ENCODE measurements around the gene LONRF2. TPM values are rescaled to one million over a fixed set of nuclear protein-coding genes. Genes with fewer than 3 reads are reported as not detected.

Gene LONRF2
- total RNA-seq, 4 donors from 2014 or later = 2.3 to 4.8 (median 2.6) TPM

DNA sequence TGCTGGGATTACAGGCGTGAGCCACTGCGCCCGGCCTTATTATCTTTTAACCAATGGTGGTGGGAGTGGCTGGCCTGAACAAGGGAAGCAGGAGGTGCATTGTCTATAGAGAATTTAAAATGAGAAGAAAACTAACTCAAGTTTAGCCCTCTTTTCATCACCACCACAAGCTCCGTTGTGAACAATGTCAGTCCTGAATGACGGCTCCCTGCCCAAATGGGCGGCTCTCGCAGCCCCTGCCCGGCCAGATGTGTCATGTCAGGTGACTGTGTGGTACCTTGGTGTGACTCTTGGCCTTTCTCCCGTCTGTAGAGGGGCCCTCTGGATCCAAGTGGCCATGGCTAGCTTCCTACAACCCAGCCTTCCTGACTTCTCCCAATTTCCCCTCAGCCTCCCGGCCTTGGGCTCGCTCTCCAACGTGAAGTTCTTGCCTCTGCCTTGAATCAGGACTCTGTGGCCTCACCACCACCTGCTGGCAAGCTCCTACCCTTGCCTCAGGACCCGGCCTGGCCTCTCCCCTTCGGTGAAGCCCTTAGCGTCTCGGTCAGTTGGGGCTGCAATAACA lies 67.6 kb downstream of the LONRF2 start:
- WGBS, 2 donors (ENCODE audit: low coverage in 1 of 2) = 85% methylated on average over 16 of the region's 16 CpGs; no CpG with 5 or more reads in 1 of the 2 donors
- intact Hi-C loops (cut with DNase I; ENCODE audit: low total_unique reads) = no loop called here
- no peaks in the 10 kb centered on the region for H3K36me3 ChIP-seq
- in situ Hi-C loops (cut with MboI; ENCODE audit: low pct_ligation_motif_present in 1 of 4, low pct_unique_long_range_greater_than_20kb in 1 of 4, low sequenced_read_pairs in 3 of 4) = loop anchor here in 3 of 4 donors (10.0 to 25.0 kb wide), 4 partner anchors 690 to 917 kb away; partner anchors contain the start of genes EIF5B (in 1 of the 3) and TXNDC9 (in 1 of the 3)
- H3K4me3 ChIP-seq = no peak overlapping the region
- H3K9me3 ChIP-seq = no peaks in the 10 kb centered on the region
- no peak overlapping the region for H3K27ac ChIP-seq
- H3K27me3 ChIP-seq = no peaks in the 10 kb centered on the region
- DNase-seq = no peak
- TF ChIP-seq POLR2A (IDR thresholded peaks at IDR 0.05) (no peak), EP300 (IDR thresholded peaks at IDR 0.05; ENCODE audit: low read depth) (no peak), POLR2AphosphoS5 (IDR thresholded peaks at IDR 0.05) (no peak)
- TF ChIP-seq, protein P1, sequence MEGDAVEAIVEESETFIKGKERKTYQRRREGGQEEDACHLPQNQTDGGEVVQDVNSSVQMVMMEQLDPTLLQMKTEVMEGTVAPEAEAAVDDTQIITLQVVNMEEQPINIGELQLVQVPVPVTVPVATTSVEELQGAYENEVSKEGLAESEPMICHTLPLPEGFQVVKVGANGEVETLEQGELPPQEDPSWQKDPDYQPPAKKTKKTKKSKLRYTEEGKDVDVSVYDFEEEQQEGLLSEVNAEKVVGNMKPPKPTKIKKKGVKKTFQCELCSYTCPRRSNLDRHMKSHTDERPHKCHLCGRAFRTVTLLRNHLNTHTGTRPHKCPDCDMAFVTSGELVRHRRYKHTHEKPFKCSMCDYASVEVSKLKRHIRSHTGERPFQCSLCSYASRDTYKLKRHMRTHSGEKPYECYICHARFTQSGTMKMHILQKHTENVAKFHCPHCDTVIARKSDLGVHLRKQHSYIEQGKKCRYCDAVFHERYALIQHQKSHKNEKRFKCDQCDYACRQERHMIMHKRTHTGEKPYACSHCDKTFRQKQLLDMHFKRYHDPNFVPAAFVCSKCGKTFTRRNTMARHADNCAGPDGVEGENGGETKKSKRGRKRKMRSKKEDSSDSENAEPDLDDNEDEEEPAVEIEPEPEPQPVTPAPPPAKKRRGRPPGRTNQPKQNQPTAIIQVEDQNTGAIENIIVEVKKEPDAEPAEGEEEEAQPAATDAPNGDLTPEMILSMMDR (IDR thresholded peaks at IDR 0.05) = no peak
- H3K4me1 ChIP-seq = no peaks in the 10 kb centered on the region

DNA sequence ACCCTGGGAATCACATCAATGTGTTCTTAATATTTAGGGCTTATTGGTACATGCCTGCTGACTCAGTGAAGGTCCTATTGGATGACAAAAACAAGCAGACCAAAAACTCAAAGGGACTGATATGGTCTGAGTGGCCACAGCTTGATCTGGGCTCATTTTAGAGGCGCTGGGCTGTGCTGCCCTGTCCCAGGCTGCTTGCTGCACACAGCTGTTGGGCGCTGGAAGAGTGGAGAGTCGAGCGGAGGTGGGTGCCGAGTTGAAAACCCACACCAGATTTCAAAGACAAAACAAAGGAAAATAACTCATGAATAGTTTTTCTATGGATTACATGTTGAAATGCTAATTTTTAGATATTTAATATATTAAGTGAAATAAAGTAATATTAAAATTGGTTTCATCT lies 68.5 kb downstream of the LONRF2 start:
- no peaks in the 10 kb centered on the region for H3K4me1 ChIP-seq
- H3K27me3 ChIP-seq = no peaks in the 10 kb centered on the region
- in situ Hi-C loops (cut with MboI; ENCODE audit: low pct_ligation_motif_present in 1 of 4, low pct_unique_long_range_greater_than_20kb in 1 of 4, low sequenced_read_pairs in 3 of 4) (loop anchor here in 3 of 4 donors (10.0 to 25.0 kb wide), 4 partner anchors 689 to 916 kb away; partner anchors contain the start of genes EIF5B (in 1 of the 3) and TXNDC9 (in 1 of the 3)), intact Hi-C loops (cut with DNase I; ENCODE audit: low total_unique reads) (no loop called here)
- H3K4me3 ChIP-seq = no peak overlapping the region
- H3K36me3 ChIP-seq = no peaks in the 10 kb centered on the region
- no peak overlapping the region for H3K27ac ChIP-seq
- H3K9me3 ChIP-seq = no peaks in the 10 kb centered on the region
- TF ChIP-seq EP300 (IDR thresholded peaks at IDR 0.05; ENCODE audit: low read depth) (no peak), POLR2AphosphoS5 (IDR thresholded peaks at IDR 0.05) (no peak)
- WGBS, 2 donors (ENCODE audit: low coverage in 1 of 2) = 93% methylated on average over 5 of the region's 5 CpGs
- no peak for DNase-seq

DNA sequence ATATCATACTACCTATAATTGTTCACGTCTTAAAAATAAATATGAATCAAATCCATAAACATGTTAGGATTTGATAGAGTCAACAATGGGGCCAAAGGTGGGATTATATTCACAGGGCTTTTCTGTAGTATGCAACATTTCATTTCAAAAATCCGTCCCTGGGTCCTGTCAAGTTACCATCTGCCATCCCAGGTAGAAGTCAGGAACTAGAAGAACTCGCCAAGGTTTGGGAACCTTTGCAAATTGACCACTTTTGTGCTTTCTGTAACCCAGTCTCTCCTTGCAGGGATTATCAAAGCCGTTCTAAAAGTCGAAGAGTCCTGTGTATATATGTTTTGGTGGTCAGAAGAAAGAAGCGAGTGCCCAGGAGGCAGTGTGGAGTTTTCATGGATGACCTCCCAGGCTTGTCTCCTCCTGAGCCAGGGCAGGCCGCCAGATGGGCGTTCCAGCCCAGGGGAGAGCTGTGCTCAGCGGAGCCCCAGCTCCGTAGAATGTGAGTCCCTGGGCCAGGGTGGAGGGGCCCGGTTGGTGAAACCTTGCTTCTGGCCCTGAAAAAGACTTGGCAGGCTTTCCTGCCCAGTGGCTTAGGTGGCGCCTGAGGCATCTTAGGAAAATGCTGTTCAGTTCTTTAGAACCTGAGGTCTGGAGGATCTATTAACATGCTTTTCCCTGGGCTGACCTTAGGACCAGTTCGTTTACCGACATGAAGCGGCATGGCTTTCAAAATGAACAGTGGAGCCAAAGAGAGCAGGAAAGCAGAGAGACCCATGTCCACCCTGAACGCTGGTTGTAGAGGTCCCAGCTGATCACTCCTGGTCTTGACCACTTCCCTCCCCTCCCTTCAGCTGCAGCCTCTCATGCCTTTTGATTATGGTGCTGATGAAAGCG lies 69.2 kb downstream of the LONRF2 start:
- Histone ChIP-seq H3K27ac (no peak overlapping the region), H3K4me3 (no peak overlapping the region), H3K4me1 (no peaks in the 10 kb centered on the region), H3K27me3 (no peaks in the 10 kb centered on the region), H3K9me3 (no peaks in the 10 kb centered on the region), H3K36me3 (no peaks in the 10 kb centered on the region)
- in situ Hi-C loops (cut with MboI; ENCODE audit: low pct_ligation_motif_present in 1 of 4, low pct_unique_long_range_greater_than_20kb in 1 of 4, low sequenced_read_pairs in 3 of 4) (loop anchor here in 3 of 4 donors (10.0 to 25.0 kb wide), 4 partner anchors 688 to 916 kb away; partner anchors contain the start of genes EIF5B (in 1 of the 3) and TXNDC9 (in 1 of the 3)), intact Hi-C loops (cut with DNase I; ENCODE audit: low total_unique reads) (no loop called here)
- WGBS, 2 donors (ENCODE audit: low coverage in 1 of 2) = 86 to 90% methylated on average over 6 to 17 of the region's 17 CpGs
- DNase-seq = no peak
- TF ChIP-seq, protein P1 (IDR thresholded peaks at IDR 0.05) = no peak
- no peak for TF ChIP-seq EP300 (IDR thresholded peaks at IDR 0.05; ENCODE audit: low read depth)
- TF ChIP-seq POLR2A (IDR thresholded peaks at IDR 0.05) = no peak
- TF ChIP-seq POLR2AphosphoS5 (IDR thresholded peaks at IDR 0.05) = no peak

DNA sequence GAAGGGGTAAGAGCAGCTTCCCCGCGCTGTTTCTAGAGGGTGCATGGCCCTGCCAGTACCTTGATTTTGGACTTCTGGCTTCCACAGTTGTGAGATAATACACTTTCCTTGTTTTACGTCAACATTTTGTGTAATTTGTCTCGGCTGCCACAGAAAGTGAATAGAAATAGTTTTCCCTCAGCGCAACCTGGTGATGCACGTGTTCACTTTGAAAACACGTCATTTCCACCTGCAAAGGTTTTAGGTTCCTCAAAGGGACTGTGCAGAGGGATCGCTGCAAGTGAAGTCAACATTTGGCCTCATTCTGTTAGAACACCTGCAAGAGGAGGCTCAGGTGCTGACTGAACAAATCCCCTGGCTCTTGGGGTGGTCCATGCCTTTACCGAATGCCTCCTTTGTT lies 71.7 kb downstream of the LONRF2 start:
- Histone ChIP-seq H3K4me1 (no peaks in the 10 kb centered on the region), H3K9me3 (no peaks in the 10 kb centered on the region), H3K27ac (no peak overlapping the region), H3K36me3 (no peaks in the 10 kb centered on the region), H3K4me3 (no peak overlapping the region), H3K27me3 (no peaks in the 10 kb centered on the region)
- no peak for TF ChIP-seq POLR2AphosphoS5 (IDR thresholded peaks at IDR 0.05)
- no peak for TF ChIP-seq POLR2A (IDR thresholded peaks at IDR 0.05)
- no peak for TF ChIP-seq EP300 (IDR thresholded peaks at IDR 0.05; ENCODE audit: low read depth)
- TF ChIP-seq, protein P1 (IDR thresholded peaks at IDR 0.05) = no peak
- in situ Hi-C loops (cut with MboI; ENCODE audit: low pct_ligation_motif_present in 1 of 4, low pct_unique_long_range_greater_than_20kb in 1 of 4, low sequenced_read_pairs in 3 of 4) (loop anchor here in 3 of 4 donors (10.0 to 25.0 kb wide), 4 partner anchors 686 to 913 kb away; partner anchors contain the start of genes EIF5B (in 1 of the 3) and TXNDC9 (in 1 of the 3)), intact Hi-C loops (cut with DNase I; ENCODE audit: low total_unique reads) (no loop called here)
- DNase-seq = no peak
- 85 to 88% methylated on average over 5 to 9 of the region's 9 CpGs for WGBS, 2 donors (ENCODE audit: low coverage in 1 of 2)

All from transverse colon (tissue), 4 donors.